A549 (cell line): ENCODE measurements around the gene DIAPH1. TPM values are rescaled to one million over a fixed set of nuclear protein-coding genes. Genes with fewer than 3 reads are reported as not detected.

Experiments
- ATAC-seq, 2 experiments: fragments of 200-7000 bp in 1 of 2; fragments of >200 bp in 1 of 2; cut with Nextera tagmentation in 1 of 2; cut with Tn5 transposase in 1 of 2; 3 replicates each; pipeline versions ENCODE4 v1.8.0 to v1.9.1; 2018 to 2020; ENCODE audit warnings: mild to moderate bottlenecking in 1 of 2, moderate library complexity in 1 of 2
- CTCF ChIA-PET: fragments of 300-600 bp; sonication (Branson Sonifier 250); formaldehyde crosslinking; extraction: SDS; loops from one replicate; lab custom pipeline; 2021; ENCODE audit warnings: antibody characterized with exemption, inconsistent platforms; lab: Yijun Ruan, JAX
- POLR2A ChIA-PET: fragments of 350-600 bp; formaldehyde crosslinking; extraction: SDS; loops from one replicate; lab custom pipeline; 2021; ENCODE audit warnings: antibody characterized with exemption, inconsistent platforms; lab: Yijun Ruan, JAX
- DNase-seq, 2 experiments: peaks; one replicate each; pipeline versions ENCODE4 v3.0.0 to v3.0.0-alpha.2; 2011 to 2016; ENCODE audit warnings: low read depth in 1 of 2, low spot score in 1 of 2
- FAIRE-seq: peaks from 2 replicates; lab custom pipeline; 2011; peaks lifted over from hg19 to GRCh38; lab: Jason Lieb, UNC
- H3K27ac ChIP-seq, 2 experiments: fragments of >200 bp; sonication (Bioruptor Twin); formaldehyde crosslinking; 3 replicates each; pipeline ENCODE4 v1.5.1; 2016 to 2017
- H3K4me1 ChIP-seq: fragments of >200 bp; sonication (Bioruptor Twin); formaldehyde crosslinking; 3 replicates; pipeline ENCODE4 v1.6.1; 2016
- H3K4me2 ChIP-seq: fragments of >200 bp; sonication (Bioruptor Twin); formaldehyde crosslinking; 3 replicates; pipeline ENCODE4 v1.6.1; 2016
- H3K4me3 ChIP-seq: fragments of >200 bp; sonication (Bioruptor Twin); formaldehyde crosslinking; 3 replicates; pipeline ENCODE4 v1.5.1; 2016
- H3K9me3 ChIP-seq: fragments of >200 bp; sonication (Bioruptor Twin); formaldehyde crosslinking; 3 replicates; pipeline ENCODE4 v1.6.1; 2016
- CBX8 ChIP-seq: fragments of 200-600 bp; sonication (generic); IDR thresholded peaks from 2 replicates; pipeline ENCODE4 v1.6.1; 2016
- CEBPB ChIP-seq, 2 experiments: fragments of >200 bp in 1 of 2; sonication (Bioruptor Twin) in 1 of 2; formaldehyde crosslinking in 1 of 2; IDR thresholded peaks; 2 replicates each; pipeline ENCODE4 v1.6.1; 2012 to 2016
- CHD2 ChIP-seq: fragments of 150-350 bp; IDR thresholded peaks from 2 replicates; pipeline ENCODE4 v1.6.1; 2014; ENCODE audit warnings: low read length; ENCODE audit not compliant: partially characterized antibody
- CHD4 ChIP-seq: fragments of 200-600 bp; sonication (generic); IDR thresholded peaks from 2 replicates; pipeline ENCODE4 v1.6.1; 2016; ENCODE audit warnings: antibody characterized with exemption, mild to moderate bottlenecking, borderline replicate concordance
- E2F6 ChIP-seq: IDR thresholded peaks from 2 replicates; pipeline ENCODE4 v1.6.1; 2012; ENCODE audit warnings: low read depth, borderline replicate concordance
- EHF ChIP-seq: fragments of 250-450 bp; sonication (Bioruptor Pico); IDR thresholded peaks from 2 replicates; pipeline ENCODE4 v1.5.0; 2020; ENCODE audit warnings: mild to moderate bottlenecking
- EP300 ChIP-seq, 2 experiments: fragments of >200 bp; sonication (Bioruptor Twin); formaldehyde crosslinking; IDR thresholded peaks; 2 replicates in 1 of 2; 3 replicates in 1 of 2; pipeline ENCODE4 v1.6.1; 2016 to 2017
- FOSL2 ChIP-seq, 2 experiments: fragments of 450-650 bp in 1 of 2; fragments of >200 bp in 1 of 2; sonication (Bioruptor Twin) in 1 of 2; formaldehyde crosslinking; IDR thresholded peaks; 2 replicates each; pipeline versions ENCODE4 v1.5.0 to v1.6.1; 2016 to 2020; ENCODE audit warnings: mild to moderate bottlenecking in 1 of 2, moderate library complexity in 1 of 2
- HMGXB4 ChIP-seq: fragments of 250-450 bp; sonication (Bioruptor Pico); IDR thresholded peaks from 2 replicates; pipeline ENCODE4 v1.5.0; 2021; ENCODE audit warnings: mild to moderate bottlenecking, moderate library complexity, borderline replicate concordance
- JUN ChIP-seq, 2 experiments: fragments of >200 bp; sonication (Bioruptor Twin); formaldehyde crosslinking; IDR thresholded peaks; 2 replicates in 1 of 2; 3 replicates in 1 of 2; pipeline ENCODE4 v1.6.1; 2016 to 2017
- JUNB ChIP-seq: fragments of >200 bp; sonication (Bioruptor Twin); formaldehyde crosslinking; IDR thresholded peaks from 2 replicates; pipeline ENCODE4 v1.6.1; 2016
- KDM1A ChIP-seq: fragments of 200-600 bp; sonication (generic); IDR thresholded peaks from 2 replicates; pipeline ENCODE4 v1.6.1; 2016; ENCODE audit warnings: low read depth, mild to moderate bottlenecking
- MAFK ChIP-seq: fragments of 450-650 bp; IDR thresholded peaks from 2 replicates; pipeline ENCODE4 v1.6.1; 2014; ENCODE audit not compliant: partially characterized antibody
- NPAS2 ChIP-seq: fragments of 250-450 bp; sonication (Bioruptor Pico); IDR thresholded peaks from 2 replicates; pipeline ENCODE4 v1.8.0; 2022; ENCODE audit warnings: mild to moderate bottlenecking, moderate library complexity, borderline replicate concordance
- PBX3 ChIP-seq: IDR thresholded peaks from 2 replicates; pipeline ENCODE4 v1.6.1; 2012
- POLR2A ChIP-seq: IDR thresholded peaks from 2 replicates; pipeline ENCODE4 v1.6.1; 2012; ENCODE audit warnings: mild to moderate bottlenecking, low read length
- POLR2AphosphoS2 ChIP-seq: conservative IDR thresholded peaks from 2 replicates; pipeline ENCODE4 v1.6.1; 2012; ENCODE audit warnings: low read length, improper control_type of control experiment, inconsistent platforms
- RAD21 ChIP-seq, 2 experiments: fragments of >200 bp in 1 of 2; sonication (Bioruptor Twin) in 1 of 2; formaldehyde crosslinking in 1 of 2; IDR thresholded peaks in 1 of 2; conservative IDR thresholded peaks in 1 of 2; 2 replicates in 1 of 2; 3 replicates in 1 of 2; pipeline ENCODE4 v1.6.1; 2012 to 2018; ENCODE audit warnings: inconsistent platforms in 1 of 2
- RNF2 ChIP-seq: fragments of 200-600 bp; sonication (generic); IDR thresholded peaks from 2 replicates; pipeline ENCODE4 v1.6.1; 2016; ENCODE audit warnings: low read depth, mild to moderate bottlenecking, antibody characterized with exemption, moderate library complexity, borderline replicate concordance
- SMC3 ChIP-seq: fragments of >200 bp; sonication (Bioruptor Twin); formaldehyde crosslinking; IDR thresholded peaks from 3 replicates; pipeline ENCODE4 v1.6.1; 2018; ENCODE audit warnings: inconsistent platforms
- TFCP2L1 ChIP-seq: fragments of 250-450 bp; sonication (Bioruptor Pico); IDR thresholded peaks from 2 replicates; pipeline ENCODE4 v1.5.0; 2021; ENCODE audit warnings: mild to moderate bottlenecking
- WGBS: methylation state at CpG from one replicate; pipeline ENCODE4 v1.1.6; 2017; ENCODE audit errors: missing lambda C conversion rate; 5-methylcytosine and 5-hydroxymethylcytosine counted together
- polyA plus RNA-seq, 4 experiments: library from polyadenylated mRNA; depleted of rRNA in 3 of 4; stranded (reverse); fragments of >200 nt; fragmentation: RNase III in 1 of 4; extraction: RNeasy Plus Mini Kit Qiagen cat#74134 plus additional on column Dnase treatment in 1 of 4; gene quantifications; 2 replicates in 3 of 4; 3 replicates in 1 of 4; pipeline ENCODE4 v1.2.3, GENCODE V29; 2011 to 2017
- TF ChIP-seq, protein P1 (sequence below): fragments of 250-450 bp; sonication (Bioruptor Pico); IDR thresholded peaks from 2 replicates; pipeline ENCODE4 v1.5.0; 2020; ENCODE audit warnings: low read depth, mild to moderate bottlenecking, moderate library complexity

DIAPH1 gene
- polyA plus RNA-seq, 2 of the 4 experiments (the other 2 are of a cell fraction) = 53.4 to 59.8 TPM

DNA sequence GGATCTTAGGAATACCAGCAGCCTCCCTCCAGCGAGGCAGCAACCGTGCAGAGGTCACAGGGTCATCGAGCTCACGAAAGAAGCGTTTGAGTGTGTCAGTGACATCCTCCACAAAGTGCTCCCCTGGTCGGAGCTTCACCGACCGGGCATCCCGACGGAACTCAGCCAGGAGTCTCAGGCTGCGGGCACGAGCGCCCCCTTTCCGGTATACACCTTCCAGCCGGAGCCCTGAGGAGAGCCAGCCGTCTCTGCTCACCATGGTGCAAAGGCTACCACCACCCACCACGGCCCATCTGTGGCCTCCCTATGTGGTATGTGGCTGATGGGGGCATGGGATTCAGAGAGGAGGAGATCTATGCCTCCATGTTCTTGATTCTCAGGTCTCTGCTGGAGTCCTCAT lies 43.2 kb upstream of the DIAPH1 start:
- H3K9me3 ChIP-seq = no peaks in the 10 kb centered on the region
- no peak for TF ChIP-seq POLR2A
- TF ChIP-seq CHD4 = no peak
- TF ChIP-seq CHD2 = no peak
- no peak for TF ChIP-seq RNF2
- no peak for TF ChIP-seq JUN (IDR thresholded peaks at IDR 0.05)
- no peak for TF ChIP-seq EHF (CRISPR knock-in tag)
- TF ChIP-seq CBX8 = no peak
- no peak for TF ChIP-seq TFCP2L1 (CRISPR knock-in tag)
- TF ChIP-seq POLR2AphosphoS2 = no peak
- TF ChIP-seq HMGXB4 = no peak
- TF ChIP-seq KDM1A = no peak
- no peak for TF ChIP-seq CEBPB (IDR thresholded peaks at IDR 0.05)
- TF ChIP-seq NPAS2 (CRISPR knock-in tag) = no peak
- no peak for TF ChIP-seq EP300 (IDR thresholded peaks at IDR 0.05)
- TF ChIP-seq E2F6 = no peak
- TF ChIP-seq PBX3 = no peak
- no peak for TF ChIP-seq SMC3
- no peak for ATAC-seq
- 85% methylated on average over 17 of the region's 17 CpGs for WGBS
- no peak for FAIRE-seq
- POLR2A ChIA-PET = no interaction called here
- CTCF ChIA-PET = interaction anchor here (1.0 to 4.1 kb wide), 4 partner anchors 9 to 218 kb away, joined by 3 to 41 read pairs (median 4); partner anchors contain the start of gene ARAP3
- DNase-seq = no peak
- H3K4me3 ChIP-seq = no peak overlapping the region
- no peak overlapping the region for H3K4me2 ChIP-seq
- H3K4me1 ChIP-seq = peaks cover 12% of the 10 kb centered on the region
- no peak overlapping the region for H3K27ac ChIP-seq

- ATAC-seq = peak; percentile 32 to 44; a peak in 3 of 6 replicates
- peak; percentile 63 to 70 for DNase-seq
- TF ChIP-seq MAFK (no peak), FOSL2 (IDR thresholded peaks at IDR 0.05) (0 out of 2 replicates have a peak, but pooled peaks have one; percentile 27), FOSL2 (CRISPR knock-in tag; IDR thresholded peaks at IDR 0.05) (peak; percentile 93), RAD21 (conservative IDR thresholded peaks at IDR 0.05 in 1 of 2, IDR thresholded peaks at IDR 0.05 in 1 of 2) (no peak), JUNB (0 out of 2 replicates have a peak, but pooled peaks have one; percentile 17)
- TF ChIP-seq, protein P1, sequence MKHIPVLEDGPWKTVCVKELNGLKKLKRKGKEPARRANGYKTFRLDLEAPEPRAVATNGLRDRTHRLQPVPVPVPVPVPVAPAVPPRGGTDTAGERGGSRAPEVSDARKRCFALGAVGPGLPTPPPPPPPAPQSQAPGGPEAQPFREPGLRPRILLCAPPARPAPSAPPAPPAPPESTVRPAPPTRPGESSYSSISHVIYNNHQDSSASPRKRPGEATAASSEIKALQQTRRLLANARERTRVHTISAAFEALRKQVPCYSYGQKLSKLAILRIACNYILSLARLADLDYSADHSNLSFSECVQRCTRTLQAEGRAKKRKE (CRISPR knock-in tag) = no peak
- peaks cover 9% of the 10 kb centered on the region for H3K4me1 ChIP-seq
- POLR2A ChIA-PET = no interaction called here
- no peaks in the 10 kb centered on the region for H3K9me3 ChIP-seq
- FAIRE-seq = no peak
- 61% methylated on average over 8 of the region's 8 CpGs for WGBS
- H3K4me3 ChIP-seq = no peak overlapping the region
- H3K4me2 ChIP-seq = peak overlapping the region; percentile 35
- H3K27ac ChIP-seq = no peak overlapping the region
- CTCF ChIA-PET = interaction anchor here (0.8 to 2.4 kb wide), 10 partner anchors 11 to 303 kb away, joined by 3 to 11 read pairs (median 5); partner anchors contain the start of gene DIAPH1
Observed at GRCh38 chr5:141657937-141658545, 39.2 kb upstream of the DIAPH1 start.
